Skin of body (tissue), 3 donors: ENCODE results near the gene ZMYND8. TPM values are rescaled to one million over a fixed set of nuclear protein-coding genes. Genes with fewer than 3 reads are reported as not detected.
"Not testable (repeated sequence)": the region's sequence is repeated elsewhere in the genome, so short reads cannot be mapped to it uniquely, and the experiment has no call there.

Source experiments
- DNase-seq: peaks from one replicate; lab custom pipeline; 2025; lab: John Stamatoyannopoulos, UW
- small RNA-seq: library from RNA; depleted of rRNA; stranded (forward); fragments of <200 nt; gene quantifications from one replicate; pipeline ENCODE3, GENCODE V24; 2014; ENCODE audit warnings: low replicate concordance
- total RNA-seq: library from RNA; depleted of rRNA; stranded (reverse); fragments of >200 nt; gene quantifications from one replicate; pipeline ENCODE4 v1.2.3, GENCODE V29; 2014

The ZMYND8 gene
- total RNA-seq, 1 donor from 2014 or later = 15.6 TPM

DNA sequence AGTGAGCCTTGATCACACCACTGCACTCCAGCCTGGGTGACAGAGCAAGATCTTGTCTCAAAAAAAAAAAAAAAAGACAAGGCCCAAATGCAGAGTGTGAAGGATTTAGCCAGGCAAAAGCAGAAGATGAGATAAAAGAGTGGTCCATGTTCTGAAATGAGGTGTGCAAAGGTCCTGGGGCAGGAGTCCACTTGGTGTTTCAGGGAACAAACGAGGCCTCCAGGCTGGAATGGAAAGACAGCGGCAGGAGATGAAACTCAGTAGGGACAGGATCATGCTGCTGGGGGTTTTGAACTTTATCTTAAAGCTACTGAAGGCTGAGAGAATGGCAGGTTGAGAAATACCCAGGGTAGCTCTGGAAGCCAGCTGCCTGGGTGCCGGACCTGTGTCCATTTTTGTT is 178.2 kb downstream of the ZMYND8 start:
- DNase-seq = no peak

DNA sequence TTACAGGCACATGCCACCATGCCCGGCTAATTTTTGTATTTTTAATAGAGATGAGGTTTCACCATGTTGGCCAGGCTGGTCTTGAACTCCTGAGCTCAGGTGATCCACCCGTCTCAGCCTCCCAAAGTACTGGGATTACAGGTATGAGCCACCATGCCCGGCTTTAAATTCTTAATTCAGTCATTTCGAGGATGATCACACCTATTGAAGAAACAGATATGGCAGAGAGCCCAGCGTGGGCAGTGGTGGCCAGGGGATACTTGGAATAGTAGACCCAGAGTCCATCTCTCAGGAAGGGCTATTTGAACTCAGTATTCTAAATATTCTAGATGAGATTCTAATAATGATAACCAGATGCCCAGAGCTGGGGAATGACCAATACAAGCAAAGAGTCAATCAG is 180.3 kb downstream of the ZMYND8 start:
- not testable (repeated sequence) for DNase-seq

DNA sequence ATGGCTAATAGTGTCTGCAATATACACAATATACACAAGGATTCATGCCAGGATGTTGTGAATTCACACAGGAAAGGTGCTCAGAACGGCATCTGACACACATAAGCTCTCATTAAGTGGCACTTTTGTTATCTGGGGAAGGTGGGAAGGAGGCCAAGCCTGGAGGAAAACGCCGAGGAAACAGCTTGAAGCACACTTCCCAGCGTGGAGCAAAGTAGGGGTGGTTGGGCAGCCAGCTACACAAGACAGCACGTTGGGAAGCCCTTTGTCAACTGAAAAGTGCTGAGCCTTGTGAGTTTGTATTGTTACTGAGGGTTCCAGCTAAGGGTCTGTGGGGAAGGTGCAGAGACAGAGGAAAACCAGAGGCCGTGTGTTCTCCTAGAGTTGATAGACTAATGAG is 181.0 kb downstream of the ZMYND8 start:
- no peak for DNase-seq

DNA sequence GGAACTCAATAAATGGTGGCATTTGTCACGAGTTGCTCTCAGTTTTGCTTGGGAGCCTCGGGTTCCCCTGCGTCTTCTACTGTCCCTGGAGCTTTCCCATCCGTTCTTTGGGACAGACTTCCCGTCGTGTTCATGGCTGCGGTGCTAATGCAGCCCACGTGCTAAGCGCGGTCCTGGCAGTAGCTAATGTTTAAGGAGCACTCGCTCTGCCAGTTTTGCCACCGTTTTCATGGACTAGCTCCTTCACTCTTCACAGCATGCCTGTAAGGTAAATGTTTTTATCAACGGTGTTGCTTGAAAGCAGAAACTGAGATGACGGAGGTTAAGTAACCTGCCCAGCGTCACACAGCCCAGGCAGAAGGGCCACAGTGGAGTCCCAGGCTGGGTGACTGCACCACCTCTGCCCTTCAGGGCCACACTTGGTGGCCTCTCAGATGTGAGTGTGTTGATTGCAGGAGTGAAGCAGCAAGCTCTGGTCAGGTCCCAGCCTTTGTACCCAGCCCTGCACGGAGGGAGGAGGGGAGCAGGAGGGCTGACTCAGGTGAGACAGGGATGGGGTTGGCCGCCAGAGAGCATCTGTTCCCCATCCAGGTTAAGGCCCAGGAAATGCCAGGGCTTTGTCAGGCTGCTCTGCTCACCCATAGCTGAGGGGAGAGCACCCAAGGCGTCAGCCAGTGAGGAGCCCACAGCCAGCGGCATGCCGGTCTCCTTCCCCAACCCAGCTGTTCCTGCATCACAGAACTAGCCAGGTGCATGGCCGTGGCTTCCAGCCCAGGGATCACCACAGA is 181.8 kb downstream of the ZMYND8 start:
- DNase-seq = no peak

DNA sequence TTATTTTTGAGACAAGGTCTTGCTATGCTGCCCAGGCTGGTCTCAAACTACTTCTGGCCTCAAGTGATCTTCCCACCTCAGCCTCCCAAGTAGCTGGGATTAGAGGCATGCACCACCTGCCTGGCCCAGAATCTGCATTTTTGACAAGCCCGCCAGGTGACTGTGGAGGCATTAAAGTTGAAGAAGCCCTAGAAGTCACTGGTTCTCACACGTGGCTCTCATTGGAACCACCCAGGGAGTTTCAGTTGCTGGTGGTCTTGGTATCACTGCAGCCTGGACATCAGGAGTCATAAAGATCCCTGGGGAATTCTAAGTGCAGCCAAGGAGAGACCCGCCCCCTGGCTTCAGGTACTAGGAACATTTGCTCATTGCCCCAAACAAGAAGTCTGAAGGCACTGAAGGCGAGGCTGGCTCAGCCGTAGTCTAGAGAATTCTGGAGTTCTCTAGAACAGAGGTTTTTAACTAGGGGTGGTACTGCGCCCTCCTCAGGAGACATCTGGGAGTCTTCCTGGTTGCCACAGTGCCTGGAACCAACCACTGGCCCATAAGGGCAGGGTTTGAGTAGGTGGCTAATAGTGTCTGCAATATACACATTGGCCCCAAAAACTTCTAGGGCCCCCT is 182.8 kb downstream of the ZMYND8 start:
- DNase-seq = no peak

DNA sequence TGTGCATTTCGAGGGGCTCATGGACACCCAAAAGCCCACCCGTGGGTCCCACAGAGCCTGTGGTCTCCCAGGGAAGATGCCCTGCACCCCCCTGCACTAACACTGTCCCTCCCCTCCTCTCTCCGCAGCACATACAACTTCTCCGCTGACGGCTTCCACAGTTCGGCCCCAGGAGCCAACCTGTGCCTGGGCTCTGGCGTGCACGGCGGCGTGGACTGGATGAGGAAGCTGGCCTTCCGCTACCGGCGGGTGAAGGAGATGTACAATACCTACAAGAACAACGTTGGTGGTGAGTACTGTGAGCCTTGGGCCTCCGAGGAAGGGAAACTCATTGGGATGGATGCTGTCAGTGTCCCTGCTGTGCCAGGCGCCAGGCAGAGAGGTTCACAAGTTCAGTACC is 183.9 kb downstream of the ZMYND8 start:
- DNase-seq = no peak

DNA sequence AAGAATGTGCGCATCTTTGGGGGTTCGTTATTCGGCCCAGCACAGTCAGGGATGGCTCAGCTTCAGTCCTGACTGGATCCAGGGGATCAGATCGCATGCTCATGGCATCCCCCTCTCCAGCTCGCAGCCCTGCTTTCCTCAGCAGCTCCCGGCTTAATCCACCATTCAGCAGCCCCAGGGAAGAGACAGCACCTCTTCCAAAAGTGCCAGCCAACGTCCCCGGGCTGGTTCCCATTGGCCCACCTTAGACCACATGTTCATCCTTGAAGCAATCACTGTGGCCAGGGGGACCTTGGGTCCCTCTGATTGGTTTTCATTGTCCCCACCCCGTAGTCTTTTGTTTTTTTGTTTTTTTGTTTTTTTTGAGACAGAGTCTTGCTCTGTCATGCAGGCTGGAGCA is 188.7 kb downstream of the ZMYND8 start:
- DNase-seq = no peak

DNA sequence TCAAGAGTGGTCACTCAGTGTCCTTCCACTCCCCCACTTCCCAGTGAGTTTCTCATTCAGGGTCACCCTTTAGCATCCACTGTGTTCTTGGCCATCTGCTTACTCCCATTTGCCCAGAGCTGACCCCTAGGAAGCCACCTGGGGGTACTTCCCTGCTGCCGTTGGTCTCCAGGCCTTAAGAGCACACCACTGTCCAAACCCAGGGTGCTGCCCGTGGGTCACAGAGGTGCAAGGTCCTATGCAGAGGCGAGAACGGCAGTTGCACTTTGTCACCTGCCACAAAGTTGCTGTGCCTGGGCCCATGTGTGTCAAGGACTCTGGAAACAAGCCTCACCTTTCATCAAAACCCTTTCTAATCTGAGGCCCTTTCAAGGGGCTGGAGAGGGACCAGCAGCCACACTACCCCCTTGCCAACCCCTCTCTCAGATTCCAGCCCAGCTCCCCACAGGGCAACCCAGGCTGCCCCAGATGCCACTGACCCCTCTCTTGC is 191.1 kb downstream of the ZMYND8 start:
- DNase-seq = no peak

DNA sequence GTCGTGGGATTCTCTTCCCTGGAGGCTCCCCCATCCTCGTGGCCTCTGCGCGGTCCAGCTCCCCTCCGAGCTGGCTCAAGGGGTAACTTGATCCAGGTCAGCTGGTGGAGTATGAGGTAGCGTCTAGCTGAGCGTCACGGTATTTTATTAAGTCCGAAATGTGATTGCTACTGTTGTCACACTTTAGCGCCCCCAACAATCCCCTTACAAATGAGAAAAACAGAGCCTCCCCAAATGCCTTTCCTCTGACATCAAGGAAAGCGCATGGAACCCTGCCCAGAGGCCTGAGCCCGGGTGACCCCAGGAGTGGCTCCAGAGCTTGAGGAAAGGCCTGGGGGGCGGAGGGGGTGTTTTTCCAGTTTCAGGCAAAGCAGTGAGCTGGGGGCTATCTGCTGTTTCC is 192.4 kb downstream of the ZMYND8 start:
- no peak for DNase-seq

DNA sequence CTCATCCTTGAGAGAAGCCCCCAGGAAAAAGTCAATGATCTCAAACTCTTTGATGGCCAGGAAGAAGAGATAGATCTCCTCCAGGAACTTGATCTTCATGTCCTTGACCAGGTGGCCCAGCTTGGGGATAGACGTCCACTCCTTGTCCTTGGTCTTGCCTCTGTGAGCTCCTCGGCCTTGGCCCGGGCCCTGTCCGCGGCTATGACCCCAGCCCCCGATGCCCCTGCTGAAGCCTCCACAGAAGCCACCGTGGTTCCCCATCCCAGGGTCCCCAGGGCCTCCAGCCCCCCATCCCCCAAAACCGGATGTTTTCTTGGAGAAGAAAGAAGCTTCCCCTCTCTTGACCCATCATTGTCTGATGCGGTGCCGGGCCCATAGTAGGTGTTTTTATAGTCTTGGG is 195.1 kb downstream of the ZMYND8 start:
- no peak for DNase-seq

DNA sequence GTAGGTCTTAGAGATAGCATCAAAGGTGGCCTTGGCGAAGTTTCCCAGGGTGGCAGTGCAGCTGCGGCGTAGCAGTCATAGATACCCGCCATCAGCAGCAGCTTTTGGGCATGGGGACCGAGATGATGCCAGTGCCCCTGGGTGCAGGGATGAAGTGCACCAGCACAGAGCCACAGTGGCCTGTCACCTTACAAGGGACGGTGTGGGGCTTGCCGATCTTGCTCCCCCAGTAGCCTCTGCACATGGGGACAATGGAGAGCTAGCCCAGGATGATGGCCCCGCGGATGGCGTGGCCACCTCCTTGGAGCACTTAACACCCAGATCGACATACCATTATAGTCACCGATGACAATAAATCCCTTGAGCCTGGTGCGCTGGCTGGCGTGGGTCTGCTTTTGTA is 195.5 kb downstream of the ZMYND8 start:
- DNase-seq = no peak

DNA sequence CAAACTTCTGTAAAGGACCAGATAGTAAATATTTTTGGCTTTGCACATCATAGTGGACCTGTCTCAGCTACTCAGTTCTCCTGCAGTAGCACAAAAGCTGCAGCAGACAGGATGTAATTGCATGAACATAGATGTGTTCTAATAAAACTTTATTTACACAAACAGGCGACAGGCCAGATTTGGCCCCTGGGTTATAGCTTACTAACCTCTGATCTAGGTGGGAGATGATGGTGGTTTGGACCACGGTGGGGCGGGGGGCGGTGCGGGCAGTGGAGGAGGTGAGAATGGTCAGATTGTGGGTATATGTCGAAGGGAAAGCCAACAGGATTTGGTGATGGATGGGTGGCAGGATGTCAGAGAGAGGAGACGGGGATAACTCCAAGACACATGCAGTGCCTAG is 196.3 kb downstream of the ZMYND8 start:
- DNase-seq = no peak

Small RNAs within 50 kb of the gene (small RNA-seq; reads per million reads assigned to genes)
- not detected for gene MIR3616

Other genes starting within 250 kb of the ZMYND8 start
- 29.1 TPM for gene NCOA3, start 145.2 kb upstream of the ZMYND8 start, total RNA-seq